Measurements from ENCODE around the gene SLC15A1.

- TF ChIP-seq CTCF (IDR thresholded peaks at IDR 0.05) (no peak), EZH2 (IDR thresholded peaks at IDR 0.05; ENCODE audit: borderline replicate concordance, insufficient read depth, low read depth, low read length, poor library complexity, severe bottlenecking) (no peak)
These were observed 13.5 kb downstream of the SLC15A1 start for GRCh38 chr13:98738993-98739392.

Data from B cell (primary cell).